DND-41 (cell line): ENCODE data around the gene CUBN.

Experiments used
- CTCF ChIP-seq: IDR thresholded peaks from 2 replicates; pipeline ENCODE4 v1.5.1; 2012; ENCODE audit warnings: borderline replicate concordance, low read length, moderate library complexity, mild to moderate bottlenecking; ENCODE audit not compliant: poor library complexity, severe bottlenecking; ENCODE audit errors: extremely low read depth
- EZH2 ChIP-seq: IDR thresholded peaks from 3 replicates; pipeline ENCODE4 v1.6.1; 2012; ENCODE audit warnings: borderline replicate concordance, low read depth, mild to moderate bottlenecking, moderate library complexity, low read length, inconsistent platforms; ENCODE audit not compliant: severe bottlenecking

DNA sequence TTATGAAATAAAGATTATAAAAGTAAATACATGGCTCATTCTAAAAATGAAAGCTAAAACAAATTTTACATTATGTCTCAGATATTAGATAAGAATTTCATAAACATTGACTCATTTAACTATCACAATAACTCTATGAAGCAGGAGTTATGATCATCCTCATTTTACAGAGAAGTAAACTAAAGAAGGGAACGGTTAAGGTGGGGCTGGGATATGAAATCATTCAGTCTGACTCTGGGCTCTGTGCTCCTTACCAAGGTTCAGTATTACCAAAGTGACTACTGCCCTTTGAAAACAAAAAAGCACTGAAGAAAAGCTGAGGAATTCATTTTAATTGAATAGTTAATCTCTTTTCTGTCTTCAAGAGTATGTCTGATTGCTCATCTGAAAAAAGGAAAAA is 22.1 kb upstream of the CUBN start:
- TF ChIP-seq CTCF = no peak
- TF ChIP-seq EZH2 = no peak
